ENCODE measurements around the gene LCN6.
"Not testable (repeated sequence)": the region's sequence is repeated elsewhere in the genome, so short reads cannot be mapped to it uniquely, and the experiment has no call there.

The LCN6 gene

GRCh38 chr9:136748201-136748600, at the start of gene LCN6:
TSS of gene LCN6 (minus strand) at chr9:136748525. CDS start at chr9:136748483, 42 bp downstream.
- DNase-seq = no peak

- not testable (repeated sequence) for DNase-seq
These were observed 48.5 kb upstream of the LCN6 start for GRCh38 chr9:136796775-136797347.

GRCh38 chr9:136796238-136796774, 48.0 kb upstream of the LCN6 start, which contains the start of gene CCDC183:
TSS of gene CCDC183 (plus strand) at chr9:136796338. CDS start at chr9:136796398, 60 bp downstream.
- DNase-seq = no peak

GRCh38 chr9:136795000-136795348, 46.6 kb upstream of the LCN6 start:
- no peak for DNase-seq

GRCh38 chr9:136794281-136794999, 46.1 kb upstream of the LCN6 start:
- no peak for DNase-seq

GRCh38 chr9:136793086-136793946, 45.0 kb upstream of the LCN6 start:
- peak in 1 of 2 experiments; percentile 34 for DNase-seq

- DNase-seq = no peak
These were observed 44.2 kb upstream of the LCN6 start for GRCh38 chr9:136792321-136793085.

- peak; percentile 63 to 72 for DNase-seq
These were observed 43.4 kb upstream of the LCN6 start for GRCh38 chr9:136791516-136792276.

GRCh38 chr9:136790640-136791515, 42.6 kb upstream of the LCN6 start, which contains the start of gene TMEM141:
TSS of gene TMEM141 (plus strand) at chr9:136791344. CDS start at chr9:136791371, 27 bp downstream.
- peak; percentile 94 to 99 for DNase-seq

- no peak for DNase-seq
These were observed 41.2 kb upstream of the LCN6 start for GRCh38 chr9:136789523-136789937.

GRCh38 chr9:136788644-136789522, 40.6 kb upstream of the LCN6 start:
- DNase-seq = not testable (repeated sequence)

GRCh38 chr9:136787690-136788400, 39.5 kb upstream of the LCN6 start:
- peak; percentile 43 to 68 for DNase-seq

GRCh38 chr9:136786983-136787382, 38.7 kb upstream of the LCN6 start:
- DNase-seq = not testable (repeated sequence)

- DNase-seq = no peak
These were observed 38.1 kb upstream of the LCN6 start for GRCh38 chr9:136786451-136786850.

- not testable (repeated sequence) for DNase-seq
These were observed 37.4 kb upstream of the LCN6 start for GRCh38 chr9:136785565-136786355.

- no peak for DNase-seq
These were observed 36.7 kb upstream of the LCN6 start for GRCh38 chr9:136784997-136785361.

GRCh38 chr9:136784249-136784996, 36.1 kb upstream of the LCN6 start:
- DNase-seq = peak in 1 of 2 experiments; percentile 49

All from NCI-H526 (cell line).